ENCODE measurements around the gene PTF1A. TPM values are rescaled to one million over a fixed set of nuclear protein-coding genes. Genes with fewer than 3 reads are reported as not detected.
A peak's percentile ranks its signal among the peaks of the same experiment; 100 is the strongest.

The PTF1A gene
- total RNA-seq, 2 experiments from 2014 or later, result not detected

- H3K27ac Mint-ChIP-seq, result no peak overlapping the region
- CTCF ChIA-PET, result interaction anchor here (0.5 to 2.2 kb wide), 25 partner anchors 9 to 1399 kb away, joined by 3 to 12 read pairs (median 3); no protein-coding TSS in a partner anchor
These were observed 33.7 kb upstream of the PTF1A start for GRCh38 chr10:23158370-23158769.

GRCh38 chr10:23171232-23171876 lies 20.8 kb upstream of the PTF1A start:
- H3K4me3 Mint-ChIP-seq, result no peak overlapping the region
- H3K9me3 Mint-ChIP-seq (ENCODE audit: low read depth), result no peaks in the 10 kb centered on the region
- H3K27me3 Mint-ChIP-seq, result peaks cover 49% of the 10 kb centered on the region
- no peaks in the 10 kb centered on the region for H3K36me3 Mint-ChIP-seq (ENCODE audit: low read depth)
- ATAC-seq (no peak), DNase-seq (peak; percentile 35)
- H3K27ac Mint-ChIP-seq, result no peak overlapping the region
- peaks cover 3% of the 10 kb centered on the region for H3K4me1 Mint-ChIP-seq
- CTCF ChIA-PET, result no interaction called here
- intact Hi-C loops (cut with DNase I, micrococcal nuclease), result no loop called here
- POLR2A ChIA-PET, result no interaction called here

More at GRCh38 chr10:23158370-23158769, 33.7 kb upstream of the PTF1A start:
- DNase-seq (peak; percentile 58), ATAC-seq (peak; percentile 57)
- intact Hi-C loops (cut with DNase I, micrococcal nuclease), result loop anchor here (1.0 to 5.0 kb wide), 6 partner anchors 135 to 1399 kb away; no protein-coding TSS in a partner anchor
- H3K4me1 Mint-ChIP-seq, result peaks cover 6% of the 10 kb centered on the region
- POLR2A ChIA-PET, result no interaction called here
- H3K4me3 Mint-ChIP-seq, result no peak overlapping the region
- H3K36me3 Mint-ChIP-seq (ENCODE audit: low read depth), result no peaks in the 10 kb centered on the region
- no peaks in the 10 kb centered on the region for H3K9me3 Mint-ChIP-seq (ENCODE audit: low read depth)
- peaks cover 32% of the 10 kb centered on the region for H3K27me3 Mint-ChIP-seq

GRCh38 chr10:23172429-23173213 lies 19.5 kb upstream of the PTF1A start:
- POLR2A ChIA-PET, result no interaction called here
- no peaks in the 10 kb centered on the region for H3K9me3 Mint-ChIP-seq (ENCODE audit: low read depth)
- no peak overlapping the region for H3K4me3 Mint-ChIP-seq
- ATAC-seq (no peak), DNase-seq (no peak)
- no peak overlapping the region for H3K27ac Mint-ChIP-seq
- no peaks in the 10 kb centered on the region for H3K36me3 Mint-ChIP-seq (ENCODE audit: low read depth)
- intact Hi-C loops (cut with DNase I, micrococcal nuclease), result loop anchor here (2.0 kb wide), 2 partner anchors 22 to 24 kb away; no protein-coding TSS in a partner anchor
- CTCF ChIA-PET, result interaction anchor here (0.6 to 0.7 kb wide), 2 partner anchors 19 to 120 kb away, joined by 3 read pairs; no protein-coding TSS in a partner anchor
- peaks cover 55% of the 10 kb centered on the region for H3K27me3 Mint-ChIP-seq
- peaks cover 3% of the 10 kb centered on the region for H3K4me1 Mint-ChIP-seq

- no peaks in the 10 kb centered on the region for H3K9me3 Mint-ChIP-seq (ENCODE audit: low read depth)
- H3K27me3 Mint-ChIP-seq, result peaks cover 60% of the 10 kb centered on the region
- intact Hi-C loops (cut with DNase I, micrococcal nuclease), result loop anchor here (2.0 kb wide), 2 partner anchors 21 to 23 kb away; no protein-coding TSS in a partner anchor
- H3K4me3 Mint-ChIP-seq, result no peak overlapping the region
- H3K27ac Mint-ChIP-seq, result no peak overlapping the region
- ATAC-seq (no peak), DNase-seq (no peak)
- peaks cover 3% of the 10 kb centered on the region for H3K4me1 Mint-ChIP-seq
- ChIA-PET CTCF (no interaction called here), POLR2A (no interaction called here)
- H3K36me3 Mint-ChIP-seq (ENCODE audit: low read depth), result no peaks in the 10 kb centered on the region
These were observed 18.7 kb upstream of the PTF1A start for GRCh38 chr10:23173214-23174073.

GRCh38 chr10:23174074-23174976 lies 17.8 kb upstream of the PTF1A start:
- Mint-ChIP-seq H3K4me1 (peaks cover 3% of the 10 kb centered on the region), H3K9me3 (ENCODE audit: low read depth) (no peaks in the 10 kb centered on the region), H3K4me3 (no peak overlapping the region), H3K36me3 (ENCODE audit: low read depth) (no peaks in the 10 kb centered on the region), H3K27me3 (peaks cover 60% of the 10 kb centered on the region), H3K27ac (no peak overlapping the region)
- intact Hi-C loops (cut with DNase I, micrococcal nuclease), result no loop called here
- ChIA-PET POLR2A (no interaction called here), CTCF (no interaction called here)
- DNase-seq, result no peak
- ATAC-seq, result no peak

- intact Hi-C loops (cut with DNase I, micrococcal nuclease), result no loop called here
These were observed 17.1 kb upstream of the PTF1A start for GRCh38 chr10:23174977-23175512.

GRCh38 chr10:23186178-23186577 lies 5.9 kb upstream of the PTF1A start:
- DNase-seq, result no peak
- Mint-ChIP-seq H3K9me3 (ENCODE audit: low read depth) (no peaks in the 10 kb centered on the region), H3K4me1 (peaks cover 3% of the 10 kb centered on the region), H3K36me3 (ENCODE audit: low read depth) (no peaks in the 10 kb centered on the region), H3K27ac (no peak overlapping the region), H3K4me3 (no peak overlapping the region), H3K27me3 (peaks cover 32% of the 10 kb centered on the region)
- no peak for ATAC-seq
- ChIA-PET CTCF (interaction anchor here (1.2 kb wide), 1 partner anchor 107 kb away, joined by 3 read pairs; no protein-coding TSS in a partner anchor), POLR2A (no interaction called here)
- intact Hi-C loops (cut with DNase I, micrococcal nuclease), result no loop called here

More at GRCh38 chr10:23174977-23175512, 17.1 kb upstream of the PTF1A start:
- CTCF ChIA-PET, result no interaction called here
- H3K27me3 Mint-ChIP-seq, result peaks cover 58% of the 10 kb centered on the region
- DNase-seq (no peak), ATAC-seq (no peak)
- no peaks in the 10 kb centered on the region for H3K36me3 Mint-ChIP-seq (ENCODE audit: low read depth)
- POLR2A ChIA-PET, result no interaction called here
- H3K4me3 Mint-ChIP-seq, result no peak overlapping the region
- H3K27ac Mint-ChIP-seq, result no peak overlapping the region
- peaks cover 3% of the 10 kb centered on the region for H3K4me1 Mint-ChIP-seq
- H3K9me3 Mint-ChIP-seq (ENCODE audit: low read depth), result no peaks in the 10 kb centered on the region

GRCh38 chr10:23186697-23187096 lies 5.4 kb upstream of the PTF1A start:
- ChIA-PET CTCF (interaction anchor here (1.2 kb wide), 1 partner anchor 106 kb away, joined by 3 read pairs; no protein-coding TSS in a partner anchor), POLR2A (no interaction called here)
- Mint-ChIP-seq H3K36me3 (ENCODE audit: low read depth) (no peaks in the 10 kb centered on the region), H3K9me3 (ENCODE audit: low read depth) (no peaks in the 10 kb centered on the region), H3K4me3 (no peak overlapping the region), H3K27me3 (peaks cover 34% of the 10 kb centered on the region), H3K4me1 (peaks cover 3% of the 10 kb centered on the region), H3K27ac (no peak overlapping the region)
- ATAC-seq (no peak), DNase-seq (no peak)
- intact Hi-C loops (cut with DNase I, micrococcal nuclease), result no loop called here

GRCh38 chr10:23187155-23187554 lies 5.0 kb upstream of the PTF1A start:
- H3K27ac Mint-ChIP-seq, result no peak overlapping the region
- DNase-seq (no peak), ATAC-seq (no peak)
- no peaks in the 10 kb centered on the region for H3K9me3 Mint-ChIP-seq (ENCODE audit: low read depth)
- intact Hi-C loops (cut with DNase I, micrococcal nuclease), result no loop called here
- H3K4me3 Mint-ChIP-seq, result no peak overlapping the region
- CTCF ChIA-PET, result interaction anchor here (1.2 kb wide), 1 partner anchor 106 kb away, joined by 3 read pairs; no protein-coding TSS in a partner anchor
- peaks cover 3% of the 10 kb centered on the region for H3K4me1 Mint-ChIP-seq
- no peaks in the 10 kb centered on the region for H3K36me3 Mint-ChIP-seq (ENCODE audit: low read depth)
- H3K27me3 Mint-ChIP-seq, result peaks cover 34% of the 10 kb centered on the region
- POLR2A ChIA-PET, result no interaction called here

GRCh38 chr10:23189024-23189423 lies 3.1 kb upstream of the PTF1A start:
- no peak for ATAC-seq
- H3K36me3 Mint-ChIP-seq (ENCODE audit: low read depth), result peaks cover 2% of the 10 kb centered on the region
- peaks cover 39% of the 10 kb centered on the region for H3K27me3 Mint-ChIP-seq
- intact Hi-C loops (cut with DNase I, micrococcal nuclease), result no loop called here
- no peak overlapping the region for H3K4me3 Mint-ChIP-seq
- POLR2A ChIA-PET, result no interaction called here
- no peak for DNase-seq
- no peak overlapping the region for H3K27ac Mint-ChIP-seq
- H3K4me1 Mint-ChIP-seq, result peaks cover 7% of the 10 kb centered on the region
- H3K9me3 Mint-ChIP-seq (ENCODE audit: low read depth), result no peaks in the 10 kb centered on the region
- CTCF ChIA-PET, result interaction anchor here (0.6 kb wide), 1 partner anchor 370 kb away, joined by 4 read pairs; no protein-coding TSS in a partner anchor
